Gastroesophageal sphincter (tissue), 3 donors: ENCODE results near the gene LRFN2.

Experiments
- CTCF ChIP-seq, 4 experiments: fragments of 200-600 bp in 2 of 4; fragments of 450-650 bp in 2 of 4; sonication (generic) in 1 of 4; IDR thresholded peaks; one replicate each; pipeline ENCODE4 v1.5.1; 2017 to 2019; ENCODE audit warnings: antibody characterized with exemption in 4 of 4, mild to moderate bottlenecking in 2 of 4, moderate library complexity in 2 of 4
- POLR2AphosphoS5 ChIP-seq: sonication (generic); formaldehyde crosslinking; IDR thresholded peaks from one replicate; pipeline ENCODE4 v1.6.1; 2017; ENCODE audit warnings: antibody characterized with exemption

- TF ChIP-seq CTCF (IDR thresholded peaks at IDR 0.05) = no peak
- no peak for TF ChIP-seq POLR2AphosphoS5
Measured at GRCh38 chr6:40444811-40445210, 142.4 kb downstream of the LRFN2 start.
